Erythroblast (primary cell): ENCODE results near the gene C4orf36.

Experiments used
- GATA1 ChIP-seq: IDR thresholded peaks from 2 replicates; pipeline ENCODE4 v1.6.1; 2011; ENCODE audit warnings: low read depth, mild to moderate bottlenecking, control low read depth, low read length, moderate library complexity
- POLR2A ChIP-seq: IDR thresholded peaks from 2 replicates; pipeline ENCODE4 v1.6.1; 2011; ENCODE audit warnings: mild to moderate bottlenecking, low read length

DNA sequence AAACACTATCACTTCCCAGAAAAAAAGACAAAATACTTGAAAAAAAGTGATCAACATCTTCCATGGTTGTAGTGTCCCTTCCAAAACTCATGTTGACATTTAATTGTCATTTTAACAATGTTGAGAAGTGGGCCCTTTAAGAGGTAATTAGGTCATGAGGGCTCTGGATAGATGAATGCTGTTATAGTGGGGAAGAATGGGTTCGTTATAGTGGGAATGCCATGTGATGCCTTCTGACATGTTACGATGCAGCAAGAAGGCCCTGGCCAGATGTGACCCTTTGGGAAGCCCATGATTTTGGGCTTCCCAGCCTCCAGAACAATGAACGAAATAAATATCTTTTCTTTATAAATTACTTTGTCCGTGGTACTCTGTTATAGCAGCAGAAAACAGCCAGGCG, 39.0 kb downstream of the C4orf36 start:
- no peak for TF ChIP-seq POLR2A
- TF ChIP-seq GATA1, result no peak
